HL-60 (cell line): ENCODE measurements around the gene MAP3K2.

Experiments
- DNase-seq, 2 experiments: peaks; one replicate each; pipeline ENCODE4 v3.0.0-alpha.2; 2010 to 2020; ENCODE audit warnings: low read depth in 1 of 2, low spot score in 1 of 2
- H3K27ac ChIP-seq: fragments of 250-450 bp; sonication (Bioruptor Pico); replicated peaks from 2 replicates; pipeline ENCODE4 v1.5.1; 2020; ENCODE audit warnings: mild to moderate bottlenecking, moderate library complexity
- H3K27me3 ChIP-seq: fragments of 250-450 bp; sonication (Bioruptor Pico); 2 replicates; pipeline ENCODE4 v1.5.1; 2021; ENCODE audit warnings: mild to moderate bottlenecking, moderate library complexity; ENCODE audit not compliant: insufficient read depth, poor library complexity, severe bottlenecking
- H3K4me3 ChIP-seq: replicated peaks from 2 replicates; pipeline ENCODE4 v1.5.1; 2011; ENCODE audit warnings: mild to moderate bottlenecking, control low read depth, low read length; ENCODE audit not compliant: insufficient read depth
- GABPA ChIP-seq: IDR thresholded peaks from 2 replicates; pipeline ENCODE4 v1.6.1; 2012; ENCODE audit warnings: low read depth
- POLR2AphosphoS5 ChIP-seq: IDR thresholded peaks from 2 replicates; pipeline ENCODE4 v1.6.1; 2012; ENCODE audit warnings: low read depth
- SPI1 ChIP-seq: IDR thresholded peaks from 2 replicates; pipeline ENCODE4 v1.6.1; 2012; ENCODE audit warnings: low read depth, mild to moderate bottlenecking, borderline replicate concordance
- TF ChIP-seq, protein P1 (sequence below): IDR thresholded peaks from 2 replicates; pipeline ENCODE4 v1.6.1; 2012; ENCODE audit warnings: low read depth; ENCODE audit not compliant: insufficient replicate concordance
- TF ChIP-seq, protein P2 (sequence below): IDR thresholded peaks from one replicate; pipeline ENCODE4 v1.5.1; 2011; ENCODE audit warnings: low read length, control low read depth, inconsistent platforms; ENCODE audit not compliant: insufficient read depth

The MAP3K2 gene

DNA sequence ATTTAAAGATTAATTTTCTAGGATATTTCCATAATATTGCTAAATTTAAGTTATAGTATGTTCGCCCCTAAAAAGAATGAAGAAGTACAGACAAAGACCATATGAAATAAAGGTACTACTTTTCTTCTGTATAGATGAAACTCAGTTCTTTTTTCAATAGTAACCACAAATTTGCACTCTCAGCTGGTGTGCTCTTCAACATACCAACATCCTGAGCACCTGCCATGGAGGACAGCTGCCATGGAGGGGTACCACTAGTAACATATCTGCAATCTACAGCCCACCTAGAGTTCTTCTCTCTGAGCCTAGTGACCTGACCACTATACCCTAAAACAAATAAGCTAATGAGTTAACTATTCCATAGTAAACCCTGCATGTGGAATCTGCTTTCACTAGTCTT, 57.0 kb downstream of the MAP3K2 start:
- TF ChIP-seq GABPA = no peak
- TF ChIP-seq, protein P1, sequence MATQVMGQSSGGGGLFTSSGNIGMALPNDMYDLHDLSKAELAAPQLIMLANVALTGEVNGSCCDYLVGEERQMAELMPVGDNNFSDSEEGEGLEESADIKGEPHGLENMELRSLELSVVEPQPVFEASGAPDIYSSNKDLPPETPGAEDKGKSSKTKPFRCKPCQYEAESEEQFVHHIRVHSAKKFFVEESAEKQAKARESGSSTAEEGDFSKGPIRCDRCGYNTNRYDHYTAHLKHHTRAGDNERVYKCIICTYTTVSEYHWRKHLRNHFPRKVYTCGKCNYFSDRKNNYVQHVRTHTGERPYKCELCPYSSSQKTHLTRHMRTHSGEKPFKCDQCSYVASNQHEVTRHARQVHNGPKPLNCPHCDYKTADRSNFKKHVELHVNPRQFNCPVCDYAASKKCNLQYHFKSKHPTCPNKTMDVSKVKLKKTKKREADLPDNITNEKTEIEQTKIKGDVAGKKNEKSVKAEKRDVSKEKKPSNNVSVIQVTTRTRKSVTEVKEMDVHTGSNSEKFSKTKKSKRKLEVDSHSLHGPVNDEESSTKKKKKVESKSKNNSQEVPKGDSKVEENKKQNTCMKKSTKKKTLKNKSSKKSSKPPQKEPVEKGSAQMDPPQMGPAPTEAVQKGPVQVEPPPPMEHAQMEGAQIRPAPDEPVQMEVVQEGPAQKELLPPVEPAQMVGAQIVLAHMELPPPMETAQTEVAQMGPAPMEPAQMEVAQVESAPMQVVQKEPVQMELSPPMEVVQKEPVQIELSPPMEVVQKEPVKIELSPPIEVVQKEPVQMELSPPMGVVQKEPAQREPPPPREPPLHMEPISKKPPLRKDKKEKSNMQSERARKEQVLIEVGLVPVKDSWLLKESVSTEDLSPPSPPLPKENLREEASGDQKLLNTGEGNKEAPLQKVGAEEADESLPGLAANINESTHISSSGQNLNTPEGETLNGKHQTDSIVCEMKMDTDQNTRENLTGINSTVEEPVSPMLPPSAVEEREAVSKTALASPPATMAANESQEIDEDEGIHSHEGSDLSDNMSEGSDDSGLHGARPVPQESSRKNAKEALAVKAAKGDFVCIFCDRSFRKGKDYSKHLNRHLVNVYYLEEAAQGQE = no peak
- no peak for TF ChIP-seq POLR2AphosphoS5
- TF ChIP-seq, protein P2, sequence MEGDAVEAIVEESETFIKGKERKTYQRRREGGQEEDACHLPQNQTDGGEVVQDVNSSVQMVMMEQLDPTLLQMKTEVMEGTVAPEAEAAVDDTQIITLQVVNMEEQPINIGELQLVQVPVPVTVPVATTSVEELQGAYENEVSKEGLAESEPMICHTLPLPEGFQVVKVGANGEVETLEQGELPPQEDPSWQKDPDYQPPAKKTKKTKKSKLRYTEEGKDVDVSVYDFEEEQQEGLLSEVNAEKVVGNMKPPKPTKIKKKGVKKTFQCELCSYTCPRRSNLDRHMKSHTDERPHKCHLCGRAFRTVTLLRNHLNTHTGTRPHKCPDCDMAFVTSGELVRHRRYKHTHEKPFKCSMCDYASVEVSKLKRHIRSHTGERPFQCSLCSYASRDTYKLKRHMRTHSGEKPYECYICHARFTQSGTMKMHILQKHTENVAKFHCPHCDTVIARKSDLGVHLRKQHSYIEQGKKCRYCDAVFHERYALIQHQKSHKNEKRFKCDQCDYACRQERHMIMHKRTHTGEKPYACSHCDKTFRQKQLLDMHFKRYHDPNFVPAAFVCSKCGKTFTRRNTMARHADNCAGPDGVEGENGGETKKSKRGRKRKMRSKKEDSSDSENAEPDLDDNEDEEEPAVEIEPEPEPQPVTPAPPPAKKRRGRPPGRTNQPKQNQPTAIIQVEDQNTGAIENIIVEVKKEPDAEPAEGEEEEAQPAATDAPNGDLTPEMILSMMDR = no peak
- TF ChIP-seq SPI1 = no peak
- no peak overlapping the region for H3K27ac ChIP-seq
- no peak for DNase-seq
- no peak overlapping the region for H3K4me3 ChIP-seq
- no peaks in the 10 kb centered on the region for H3K27me3 ChIP-seq

DNA sequence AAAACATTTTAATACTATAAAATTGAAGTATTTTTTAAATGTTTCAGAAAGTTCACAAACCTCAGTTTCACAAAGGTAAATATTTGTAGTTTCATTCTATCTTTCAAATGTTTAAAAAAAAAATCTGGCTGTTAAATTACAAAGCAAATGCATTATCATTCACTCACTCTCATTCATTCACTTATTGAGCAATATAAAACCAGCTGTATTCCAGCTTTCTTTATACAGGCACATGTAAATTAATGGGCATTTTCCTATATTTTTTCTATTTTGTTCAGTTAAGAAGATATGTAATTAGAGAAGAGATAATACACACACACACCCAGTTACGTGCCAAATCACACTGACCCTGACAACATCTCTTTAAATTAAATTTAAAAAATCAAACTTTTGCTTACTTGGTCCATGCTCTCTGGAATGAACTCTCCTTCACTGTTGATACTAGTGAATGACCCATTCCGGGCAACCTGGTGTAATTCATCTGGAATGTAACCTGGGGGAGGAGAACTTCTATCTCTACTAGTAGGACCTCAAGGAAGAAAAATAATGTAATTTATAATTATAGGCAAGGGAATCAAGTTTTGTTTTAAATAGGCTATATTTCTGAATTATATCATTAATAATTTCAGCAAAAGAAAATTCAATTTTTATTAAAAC, 61.4 kb downstream of the MAP3K2 start:
- no peak overlapping the region for H3K4me3 ChIP-seq
- H3K27ac ChIP-seq = no peak overlapping the region
- TF ChIP-seq GABPA (no peak), SPI1 (no peak), POLR2AphosphoS5 (no peak)
- TF ChIP-seq, protein P1 = no peak
- TF ChIP-seq, protein P2 = no peak
- H3K27me3 ChIP-seq = no peaks in the 10 kb centered on the region
- DNase-seq = no peak

DNA sequence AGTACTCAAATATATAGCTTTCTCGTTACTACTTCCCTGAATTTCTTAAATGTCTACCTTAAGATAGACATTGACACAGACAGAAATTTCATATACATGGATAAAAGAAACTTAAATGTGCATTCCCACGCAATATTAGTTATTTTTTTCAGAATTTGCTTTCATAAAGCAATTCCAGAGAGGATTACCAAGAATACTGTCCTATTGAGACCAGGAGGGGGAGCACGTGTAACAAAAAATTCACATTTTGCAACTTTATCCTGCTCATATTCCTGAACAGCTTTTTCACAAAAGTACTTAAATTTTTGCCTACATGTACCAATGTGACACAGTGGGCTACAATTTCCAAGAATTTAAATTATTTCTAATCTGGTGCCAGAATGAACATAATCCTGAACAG, 63.1 kb downstream of the MAP3K2 start:
- peak in 1 of 2 experiments; percentile 16 for DNase-seq
- H3K4me3 ChIP-seq = no peak overlapping the region
- TF ChIP-seq, protein P1 = no peak
- TF ChIP-seq POLR2AphosphoS5 (no peak), SPI1 (no peak), GABPA (no peak)
- TF ChIP-seq, protein P2 = peak; percentile 26
- H3K27ac ChIP-seq = no peak overlapping the region
- no peaks in the 10 kb centered on the region for H3K27me3 ChIP-seq
